ENCODE measurements around the gene WAPL. TPM values are rescaled to one million over a fixed set of nuclear protein-coding genes. Genes with fewer than 3 reads are reported as not detected.

The WAPL gene
- polyA plus RNA-seq, 1 of the 3 experiments (the other 2 are of a cell fraction) = 8.7 TPM

DNA sequence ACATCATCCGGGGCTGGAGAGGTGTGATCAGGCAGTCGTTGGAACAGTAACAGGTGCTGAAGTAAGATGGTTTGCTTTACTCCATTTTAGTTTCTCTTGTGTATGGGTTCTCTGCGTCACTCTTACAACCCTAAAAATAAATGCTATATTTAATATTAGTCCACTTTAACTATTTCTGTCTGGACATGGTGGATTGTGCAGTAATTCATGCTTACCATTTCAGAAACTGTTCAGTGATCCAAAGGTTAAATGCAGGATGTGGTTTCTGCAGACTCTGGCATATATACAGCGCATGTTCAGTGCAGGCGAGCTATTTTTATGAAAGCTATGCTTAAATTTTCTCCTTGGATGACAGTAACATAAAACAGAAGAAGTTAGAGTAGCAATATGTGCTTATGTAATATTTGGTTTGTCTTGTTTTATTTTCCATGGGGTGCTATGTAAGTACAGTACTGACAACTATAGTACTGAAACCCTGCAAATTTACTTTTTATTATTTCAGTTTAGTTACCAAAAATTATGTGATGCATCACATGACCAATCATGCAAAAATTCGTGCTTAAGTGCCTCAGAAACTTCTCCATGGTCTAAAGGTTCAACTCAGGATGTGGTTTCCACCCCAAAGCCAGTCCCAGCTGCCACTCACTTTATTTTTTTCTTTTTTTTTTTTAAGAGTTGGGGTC lies 108.4 kb downstream of the WAPL start:
- no peak for DNase-seq
- CTCF ChIA-PET = interaction anchor here (0.7 to 1.8 kb wide), 2 partner anchors 12 to 172 kb away, joined by 3 to 6 read pairs; no protein-coding TSS in a partner anchor
- Histone ChIP-seq H3K4me1 (ENCODE audit: control insufficient read depth in 1 of 2, insufficient read depth in 2 of 2, low read depth in 1 of 2, low read length in 1 of 2) (peaks cover 0 to 13% of the 10 kb centered on the region in 2 experiments; a peak in 1 of 4 replicates), H3K9me3 (no peaks in the 10 kb centered on the region; the same call in 1 of the 2 replicates), H3K27ac (ENCODE audit: low read depth in 2 of 2, low read length in 1 of 2) (peak overlapping the region; percentile 1 to 12; a peak in 2 of 4 replicates), H3K9me2 (no peaks in the 10 kb centered on the region), H3K36me3 (replicated peaks in 1 of 2; ENCODE audit: control insufficient read depth in 1 of 2, insufficient read depth in 2 of 2, low read length in 1 of 2) (no peaks in the 10 kb centered on the region), H4K20me1 (ENCODE audit: insufficient read depth) (no peaks in the 10 kb centered on the region), H3K9ac (no peak overlapping the region), H3K4me2 (0 out of 2 replicates have a peak overlapping the region, but pooled peaks have one; percentile 22), H3K4me3 (ENCODE audit: low read depth in 2 of 2, low read length in 1 of 2) (no peak overlapping the region; a peak in 1 of 4 replicates), H3F3A (replicated peaks; ENCODE audit: insufficient read depth) (no peaks in the 10 kb centered on the region), H2AFZ (ENCODE audit: low read depth) (0 out of 2 replicates have a peak overlapping the region, but pooled peaks have one; percentile 5), H3K27me3 (ENCODE audit: insufficient read depth) (no peaks in the 10 kb centered on the region), H3K79me2 (ENCODE audit: insufficient read depth) (no peaks in the 10 kb centered on the region)
- WGBS (ENCODE audit: low lambda C conversion rate) = 45% methylated on average over 6 of the region's 6 CpGs
- POLR2A ChIA-PET = no interaction called here
- TF ChIP-seq TCF12 (IDR thresholded peaks at IDR 0.05) (peak; percentile 45; the same call in 1 of the 2 replicates), JUND (IDR thresholded peaks at IDR 0.05) (peak; percentile 18; the same call in 1 of the 2 replicates), USF1 (IDR thresholded peaks at IDR 0.05; ENCODE audit: borderline replicate concordance, low read depth) (peak; percentile 18; the same call in 1 of the 2 replicates), MEF2A (IDR thresholded peaks at IDR 0.05; ENCODE audit: borderline replicate concordance, low read depth) (no peak)

DNA sequence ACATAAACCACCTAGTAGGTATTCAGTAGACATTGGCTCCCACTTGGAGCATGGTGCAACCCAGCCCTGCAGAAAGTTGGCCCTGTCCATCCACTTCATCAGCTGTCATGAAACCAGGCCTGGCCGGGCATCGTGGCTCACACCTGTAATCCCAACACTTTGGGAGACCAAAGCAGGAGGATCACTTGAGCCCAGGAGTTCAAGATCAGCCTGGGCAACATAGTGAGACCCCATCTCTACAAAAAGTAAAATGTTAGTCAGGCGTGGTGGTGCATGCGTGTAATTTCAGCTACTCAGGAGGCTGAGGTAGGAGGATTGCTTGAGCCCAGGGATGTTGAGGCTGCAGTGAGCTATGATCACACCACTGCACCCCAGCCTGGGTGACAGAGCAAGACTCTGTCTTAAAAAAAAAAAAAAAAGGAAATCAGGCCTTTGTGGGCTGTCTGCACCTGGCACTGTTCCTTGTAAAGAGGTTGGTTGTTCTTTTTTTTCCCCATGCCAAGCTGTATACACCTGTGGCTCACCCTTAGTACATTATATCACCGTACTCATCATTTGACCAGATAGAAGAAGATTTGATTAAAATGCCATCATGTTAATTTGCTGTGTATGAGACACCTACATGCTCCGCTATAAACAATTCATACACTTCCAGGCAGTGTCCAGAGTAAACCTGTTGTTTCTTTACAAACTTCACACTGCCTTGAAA lies 109.6 kb downstream of the WAPL start:
- no peaks in the 10 kb centered on the region for H3K9me2 ChIP-seq
- POLR2A ChIA-PET = interaction anchor here (0.6 kb wide), 1 partner anchor 312 kb away, joined by 3 read pairs; no protein-coding TSS in a partner anchor
- H3K4me2 ChIP-seq = no peak overlapping the region
- CTCF ChIA-PET = interaction anchor here (0.6 to 2.4 kb wide), 3 partner anchors 12 to 1615 kb away, joined by 3 to 21 read pairs (median 5); no protein-coding TSS in a partner anchor
- peak overlapping the region; percentile 52 to 54 for H3K27ac ChIP-seq (ENCODE audit: low read depth in 2 of 2, low read length in 1 of 2)
- H2AFZ ChIP-seq (ENCODE audit: low read depth) = peak overlapping the region; percentile 65; the same call in 1 of the 2 replicates
- H3K79me2 ChIP-seq (ENCODE audit: insufficient read depth) = no peaks in the 10 kb centered on the region
- peaks cover 0 to 13% of the 10 kb centered on the region in 2 experiments; a peak in 1 of 4 replicates for H3K4me1 ChIP-seq (ENCODE audit: control insufficient read depth in 1 of 2, insufficient read depth in 2 of 2, low read depth in 1 of 2, low read length in 1 of 2)
- no peaks in the 10 kb centered on the region; the same call in 1 of the 2 replicates for H3K9me3 ChIP-seq
- no peaks in the 10 kb centered on the region for H4K20me1 ChIP-seq (ENCODE audit: insufficient read depth)
- H3K36me3 ChIP-seq (replicated peaks in 1 of 2; ENCODE audit: control insufficient read depth in 1 of 2, insufficient read depth in 2 of 2, low read length in 1 of 2) = no peaks in the 10 kb centered on the region
- TF ChIP-seq, protein P1, sequence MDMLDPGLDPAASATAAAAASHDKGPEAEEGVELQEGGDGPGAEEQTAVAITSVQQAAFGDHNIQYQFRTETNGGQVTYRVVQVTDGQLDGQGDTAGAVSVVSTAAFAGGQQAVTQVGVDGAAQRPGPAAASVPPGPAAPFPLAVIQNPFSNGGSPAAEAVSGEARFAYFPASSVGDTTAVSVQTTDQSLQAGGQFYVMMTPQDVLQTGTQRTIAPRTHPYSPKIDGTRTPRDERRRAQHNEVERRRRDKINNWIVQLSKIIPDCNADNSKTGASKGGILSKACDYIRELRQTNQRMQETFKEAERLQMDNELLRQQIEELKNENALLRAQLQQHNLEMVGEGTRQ (IDR thresholded peaks at IDR 0.05; ENCODE audit: borderline replicate concordance, low read depth, low read length) = no peak
- TF ChIP-seq RCOR1 (IDR thresholded peaks at IDR 0.05; ENCODE audit: low read length) = no peak
- no peak for TF ChIP-seq TAF1 (IDR thresholded peaks at IDR 0.05; ENCODE audit: borderline replicate concordance, low read depth, low read length)
- H3K9ac ChIP-seq = no peak overlapping the region
- WGBS (ENCODE audit: low lambda C conversion rate) = 89% methylated on average over 4 of the region's 6 CpGs
- no peak for DNase-seq
- H3K27me3 ChIP-seq (ENCODE audit: insufficient read depth) = no peaks in the 10 kb centered on the region
- H3F3A ChIP-seq (replicated peaks; ENCODE audit: insufficient read depth) = no peaks in the 10 kb centered on the region
- H3K4me3 ChIP-seq (ENCODE audit: low read depth in 2 of 2, low read length in 1 of 2) = no peak overlapping the region
